ENCODE data around the gene RYR2. TPM values are rescaled to one million over a fixed set of nuclear protein-coding genes. Genes with fewer than 3 reads are reported as not detected.

Gene RYR2
- total and polyA plus RNA-seq, 8 donors, result 1.6 to 6.9 (median 4.4) TPM

DNA sequence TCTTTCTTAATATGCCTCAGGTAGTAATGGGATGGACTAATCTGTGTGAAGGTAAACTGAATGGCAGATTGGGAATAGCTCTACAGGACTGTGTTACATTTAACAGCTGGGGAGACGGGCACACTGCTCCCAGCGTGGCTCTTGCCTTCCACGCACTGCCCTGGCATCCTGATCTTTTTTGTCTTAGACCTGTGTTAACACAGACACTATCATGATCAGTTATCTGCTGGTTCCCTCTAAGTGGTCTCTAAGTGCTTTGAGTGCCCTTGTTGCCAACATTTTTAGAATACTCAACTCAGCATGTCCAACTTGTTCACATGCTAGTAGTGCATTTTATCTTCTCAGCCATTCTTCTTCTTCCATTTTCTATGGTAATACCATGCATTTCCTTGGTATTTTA lies 208.1 kb downstream of the RYR2 start:
- no peak for DNase-seq
- no peak for ATAC-seq

DNA sequence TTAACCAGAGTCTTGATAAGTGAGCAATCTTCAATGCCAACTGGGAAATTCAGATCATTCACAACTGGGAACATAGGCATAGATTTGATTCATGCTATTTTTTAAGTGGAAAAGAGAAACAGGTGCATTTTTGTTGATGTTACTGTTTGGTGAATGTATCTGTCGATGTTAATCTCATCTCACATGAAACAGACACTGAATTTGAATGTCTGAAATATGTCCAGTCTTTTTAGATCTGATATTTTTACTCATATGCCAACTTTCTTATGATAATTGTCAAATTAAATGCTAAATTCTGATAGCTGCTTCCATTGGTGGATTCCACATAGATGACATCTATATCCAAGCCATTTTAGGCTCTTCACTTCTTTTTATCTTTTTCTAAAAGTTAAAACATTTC lies 213.1 kb downstream of the RYR2 start:
- H3K27ac ChIP-seq, result no peak overlapping the region
- intact Hi-C loops (cut with DNase I), result no loop called here
- FAIRE-seq (no peak), DNase-seq (no peak), ATAC-seq (no peak)
- H3K36me3 ChIP-seq, result no peaks in the 10 kb centered on the region
- no peaks in the 10 kb centered on the region for H3K9me3 ChIP-seq
- no peaks in the 10 kb centered on the region for H3K4me1 ChIP-seq
- 73 to 77% methylated on average over 1 of the region's 1 CpG for WGBS, 2 donors
- TF ChIP-seq, protein P1, sequence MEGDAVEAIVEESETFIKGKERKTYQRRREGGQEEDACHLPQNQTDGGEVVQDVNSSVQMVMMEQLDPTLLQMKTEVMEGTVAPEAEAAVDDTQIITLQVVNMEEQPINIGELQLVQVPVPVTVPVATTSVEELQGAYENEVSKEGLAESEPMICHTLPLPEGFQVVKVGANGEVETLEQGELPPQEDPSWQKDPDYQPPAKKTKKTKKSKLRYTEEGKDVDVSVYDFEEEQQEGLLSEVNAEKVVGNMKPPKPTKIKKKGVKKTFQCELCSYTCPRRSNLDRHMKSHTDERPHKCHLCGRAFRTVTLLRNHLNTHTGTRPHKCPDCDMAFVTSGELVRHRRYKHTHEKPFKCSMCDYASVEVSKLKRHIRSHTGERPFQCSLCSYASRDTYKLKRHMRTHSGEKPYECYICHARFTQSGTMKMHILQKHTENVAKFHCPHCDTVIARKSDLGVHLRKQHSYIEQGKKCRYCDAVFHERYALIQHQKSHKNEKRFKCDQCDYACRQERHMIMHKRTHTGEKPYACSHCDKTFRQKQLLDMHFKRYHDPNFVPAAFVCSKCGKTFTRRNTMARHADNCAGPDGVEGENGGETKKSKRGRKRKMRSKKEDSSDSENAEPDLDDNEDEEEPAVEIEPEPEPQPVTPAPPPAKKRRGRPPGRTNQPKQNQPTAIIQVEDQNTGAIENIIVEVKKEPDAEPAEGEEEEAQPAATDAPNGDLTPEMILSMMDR (IDR thresholded peaks at IDR 0.05), result no peak
- H3K4me3 ChIP-seq, result no peak overlapping the region
- no peaks in the 10 kb centered on the region for H3K27me3 ChIP-seq

More for the DNA sequence above, 208.1 kb downstream of the RYR2 start:
- TF ChIP-seq, protein P1 (IDR thresholded peaks at IDR 0.05), result no peak
- Histone ChIP-seq H3K9me3 (no peaks in the 10 kb centered on the region), H3K4me1 (no peaks in the 10 kb centered on the region), H3K27ac (no peak overlapping the region), H3K4me3 (no peak overlapping the region), H3K36me3 (no peaks in the 10 kb centered on the region), H3K27me3 (no peaks in the 10 kb centered on the region)
- FAIRE-seq, result no peak
- intact Hi-C loops (cut with DNase I), result no loop called here
- WGBS, 2 donors, result 55 to 71% methylated on average over 3 of the region's 3 CpGs

DNA sequence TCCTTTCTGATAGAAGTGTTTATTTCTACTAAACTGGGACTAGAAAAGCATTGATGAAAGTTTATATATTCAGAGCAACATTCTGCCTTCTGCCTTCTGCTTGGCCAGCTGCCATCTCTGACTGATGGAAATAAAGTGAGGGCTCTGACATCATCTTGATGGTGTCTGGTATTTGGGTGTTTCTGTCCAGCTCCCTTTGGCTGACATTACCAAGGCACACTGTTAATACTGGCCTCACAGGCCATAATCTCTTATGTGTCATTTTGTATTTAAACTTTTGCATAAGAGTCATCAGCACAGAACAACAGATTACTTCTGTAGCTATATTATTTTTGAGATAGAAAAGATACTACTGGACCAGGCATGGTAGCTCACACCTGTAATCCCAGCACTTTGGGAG lies 216.9 kb downstream of the RYR2 start:
- H3K27me3 ChIP-seq, result no peaks in the 10 kb centered on the region
- TF ChIP-seq, protein P1 (IDR thresholded peaks at IDR 0.05), result no peak
- H3K4me1 ChIP-seq, result no peaks in the 10 kb centered on the region
- DNase-seq (no peak), ATAC-seq (no peak), FAIRE-seq (no peak)
- H3K36me3 ChIP-seq, result no peaks in the 10 kb centered on the region
- H3K9me3 ChIP-seq, result no peaks in the 10 kb centered on the region
- no peak overlapping the region for H3K4me3 ChIP-seq
- H3K27ac ChIP-seq, result no peak overlapping the region
- intact Hi-C loops (cut with DNase I), result no loop called here

DNA sequence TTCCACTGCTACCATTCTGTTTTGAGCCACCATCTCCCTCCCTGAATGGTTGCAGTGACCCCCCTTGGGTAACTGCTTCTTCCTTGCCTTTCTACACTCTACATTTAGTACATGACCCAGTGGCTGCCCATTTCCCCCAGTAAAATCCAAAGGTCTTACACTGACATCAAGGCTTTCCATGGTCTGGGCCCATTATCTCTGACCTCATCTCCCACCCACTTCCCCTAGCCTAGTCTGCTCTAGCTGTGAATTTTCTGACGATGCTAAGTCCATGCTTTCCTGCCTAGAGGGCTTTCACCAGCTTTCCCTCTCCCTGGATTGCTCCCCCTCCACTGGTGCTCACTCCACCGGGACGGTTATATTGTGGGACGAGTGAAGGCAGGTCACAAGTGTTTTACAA lies 219.2 kb downstream of the RYR2 start:
- Histone ChIP-seq H3K9me3 (no peaks in the 10 kb centered on the region), H3K36me3 (no peaks in the 10 kb centered on the region), H3K27me3 (no peaks in the 10 kb centered on the region), H3K4me1 (no peaks in the 10 kb centered on the region), H3K27ac (no peak overlapping the region), H3K4me3 (no peak overlapping the region)
- FAIRE-seq (no peak), DNase-seq (no peak), ATAC-seq (no peak)
- TF ChIP-seq, protein P1 (IDR thresholded peaks at IDR 0.05), result no peak
- 55 to 69% methylated on average over 4 of the region's 4 CpGs for WGBS, 2 donors
- intact Hi-C loops (cut with DNase I), result no loop called here

DNA sequence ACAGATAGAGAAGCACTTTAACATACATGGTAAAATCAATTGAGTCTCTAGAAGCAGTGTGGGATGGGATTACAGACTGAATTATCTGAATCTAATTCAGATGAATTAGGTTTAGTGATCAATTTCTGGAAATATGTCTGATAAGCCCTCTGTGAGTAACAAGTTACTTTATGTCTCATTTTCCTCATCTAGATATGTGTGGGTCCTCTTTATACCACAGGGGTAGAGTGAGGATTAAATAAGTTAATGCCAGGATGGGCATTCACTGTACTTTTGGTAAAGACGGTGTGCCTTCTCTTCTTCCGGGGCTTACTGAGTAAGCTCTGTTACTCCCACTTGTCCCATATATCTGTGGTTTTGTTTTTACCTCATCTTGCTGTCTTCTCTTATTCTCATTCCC lies 225.8 kb downstream of the RYR2 start:
- H3K27me3 ChIP-seq, result no peaks in the 10 kb centered on the region
- H3K27ac ChIP-seq, result no peak overlapping the region
- no peaks in the 10 kb centered on the region for H3K36me3 ChIP-seq
- DNase-seq (no peak), ATAC-seq (no peak), FAIRE-seq (no peak)
- 83 to 87% methylated on average over 2 of the region's 2 CpGs for WGBS, 2 donors
- TF ChIP-seq, protein P1 (IDR thresholded peaks at IDR 0.05), result no peak
- no peaks in the 10 kb centered on the region for H3K9me3 ChIP-seq
- H3K4me1 ChIP-seq, result no peaks in the 10 kb centered on the region
- intact Hi-C loops (cut with DNase I), result no loop called here
- H3K4me3 ChIP-seq, result no peak overlapping the region

All from pancreas (tissue), 10 donors.